Suprapubic skin (tissue), 4 donors: Measurements from ENCODE around the gene DIAPH3. TPM values are rescaled to one million over a fixed set of nuclear protein-coding genes. Genes with fewer than 3 reads are reported as not detected.

Source experiments
- DNase-seq, 2 donors: peaks; one replicate each; pipeline ENCODE4 v3.0.0-alpha.2; 2019; ENCODE audit warnings: low spot score in 2 of 2
- H3K27ac ChIP-seq: fragments of 200-600 bp; sonication (generic); one replicate; pipeline ENCODE4 v1.5.1; 2019
- H3K27me3 ChIP-seq: fragments of 200-600 bp; sonication (generic); one replicate; pipeline ENCODE4 v1.5.1; 2019
- H3K36me3 ChIP-seq: fragments of 200-600 bp; sonication (generic); one replicate; pipeline ENCODE4 v1.5.1; 2019
- H3K4me1 ChIP-seq: fragments of 200-600 bp; sonication (generic); one replicate; pipeline ENCODE4 v1.5.1; 2019
- H3K4me3 ChIP-seq: fragments of 200-600 bp; sonication (generic); one replicate; pipeline ENCODE4 v1.5.1; 2019; ENCODE audit warnings: mild to moderate bottlenecking
- H3K9me3 ChIP-seq: fragments of 200-600 bp; sonication (generic); one replicate; pipeline ENCODE4 v1.5.1; 2019
- EP300 ChIP-seq: sonication (generic); formaldehyde crosslinking; IDR thresholded peaks from one replicate; pipeline ENCODE4 v1.6.1; 2017; ENCODE audit warnings: antibody characterized with exemption
- POLR2A ChIP-seq, 2 donors: fragments of 450-650 bp; IDR thresholded peaks; one replicate each; pipeline ENCODE4 v1.6.1; 2017; ENCODE audit warnings: antibody characterized with exemption in 2 of 2, mild to moderate bottlenecking in 2 of 2, moderate library complexity in 2 of 2
- POLR2AphosphoS5 ChIP-seq, 3 donors: sonication (generic); formaldehyde crosslinking; IDR thresholded peaks; one replicate each; pipeline ENCODE4 v1.6.1; 2017; ENCODE audit warnings: antibody characterized with exemption in 3 of 3
- WGBS: methylation state at CpG from one replicate; pipeline ENCODE4 v1.1.5; 2018; 5-methylcytosine and 5-hydroxymethylcytosine counted together
- total RNA-seq, 4 donors: library from RNA; depleted of rRNA; stranded (reverse); fragments of >200 nt; gene quantifications; one replicate each; pipeline ENCODE4 v1.1.0, GENCODE V29; 2016
- TF ChIP-seq, protein P1 (sequence below), 2 donors: fragments of 200-600 bp in 1 of 2; fragments of 450-650 bp in 1 of 2; sonication (generic) in 1 of 2; IDR thresholded peaks; one replicate each; pipeline ENCODE4 v1.5.1; 2016 to 2019; ENCODE audit warnings: antibody characterized with exemption in 2 of 2, mild to moderate bottlenecking in 1 of 2, moderate library complexity in 1 of 2

The DIAPH3 gene
- total RNA-seq, 4 donors from 2014 or later: 0.93 to 3.0 (median 2.3) TPM

DNA sequence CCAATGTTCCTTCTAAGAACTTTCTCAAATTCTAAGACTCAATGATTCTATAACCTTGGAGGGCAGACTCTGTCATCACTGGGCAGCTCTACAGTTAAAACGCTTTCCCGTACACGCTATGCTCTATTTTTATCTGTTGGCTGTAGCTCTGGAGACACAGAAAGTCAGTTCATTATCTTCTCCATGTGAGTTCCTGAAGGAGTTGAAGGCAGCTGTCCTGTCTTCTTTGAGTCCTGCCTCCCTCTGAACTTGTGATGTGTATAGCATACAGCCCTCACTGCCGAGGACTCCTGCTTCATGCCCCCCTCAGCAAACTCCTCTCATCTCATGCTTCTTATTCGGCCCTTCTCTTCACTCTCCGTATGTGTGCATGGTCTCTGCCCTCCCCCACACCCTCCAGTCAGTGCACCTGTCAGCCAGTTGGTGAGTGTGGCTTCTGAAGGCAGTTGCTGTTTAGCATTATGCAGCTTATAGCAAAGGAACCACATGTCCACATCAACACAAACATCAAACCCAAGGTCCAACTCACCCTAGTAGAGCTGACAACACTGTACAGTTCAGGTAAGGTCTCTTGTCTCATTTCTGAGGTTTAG lies 504.9 kb downstream of the DIAPH3 start:
- H3K36me3 ChIP-seq: no peaks in the 10 kb centered on the region
- no peaks in the 10 kb centered on the region for H3K9me3 ChIP-seq
- no peak for DNase-seq
- no peak overlapping the region for H3K4me3 ChIP-seq
- no peaks in the 10 kb centered on the region for H3K27me3 ChIP-seq
- H3K27ac ChIP-seq: no peak overlapping the region
- WGBS: 67% methylated on average over 6 of the region's 6 CpGs
- TF ChIP-seq, protein P1, sequence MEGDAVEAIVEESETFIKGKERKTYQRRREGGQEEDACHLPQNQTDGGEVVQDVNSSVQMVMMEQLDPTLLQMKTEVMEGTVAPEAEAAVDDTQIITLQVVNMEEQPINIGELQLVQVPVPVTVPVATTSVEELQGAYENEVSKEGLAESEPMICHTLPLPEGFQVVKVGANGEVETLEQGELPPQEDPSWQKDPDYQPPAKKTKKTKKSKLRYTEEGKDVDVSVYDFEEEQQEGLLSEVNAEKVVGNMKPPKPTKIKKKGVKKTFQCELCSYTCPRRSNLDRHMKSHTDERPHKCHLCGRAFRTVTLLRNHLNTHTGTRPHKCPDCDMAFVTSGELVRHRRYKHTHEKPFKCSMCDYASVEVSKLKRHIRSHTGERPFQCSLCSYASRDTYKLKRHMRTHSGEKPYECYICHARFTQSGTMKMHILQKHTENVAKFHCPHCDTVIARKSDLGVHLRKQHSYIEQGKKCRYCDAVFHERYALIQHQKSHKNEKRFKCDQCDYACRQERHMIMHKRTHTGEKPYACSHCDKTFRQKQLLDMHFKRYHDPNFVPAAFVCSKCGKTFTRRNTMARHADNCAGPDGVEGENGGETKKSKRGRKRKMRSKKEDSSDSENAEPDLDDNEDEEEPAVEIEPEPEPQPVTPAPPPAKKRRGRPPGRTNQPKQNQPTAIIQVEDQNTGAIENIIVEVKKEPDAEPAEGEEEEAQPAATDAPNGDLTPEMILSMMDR (IDR thresholded peaks at IDR 0.05): no peak
- TF ChIP-seq POLR2AphosphoS5 (IDR thresholded peaks at IDR 0.05) (no peak), EP300 (no peak), POLR2A (IDR thresholded peaks at IDR 0.05) (no peak)
- H3K4me1 ChIP-seq: no peaks in the 10 kb centered on the region

GRCh38 chr13:59658027-59658737 lies 505.5 kb downstream of the DIAPH3 start:
- no peaks in the 10 kb centered on the region for H3K36me3 ChIP-seq
- no peak overlapping the region for H3K4me3 ChIP-seq
- TF ChIP-seq EP300: no peak
- TF ChIP-seq, protein P1 (IDR thresholded peaks at IDR 0.05): no peak
- TF ChIP-seq POLR2AphosphoS5 (IDR thresholded peaks at IDR 0.05): no peak
- no peak overlapping the region for H3K27ac ChIP-seq
- H3K4me1 ChIP-seq: no peaks in the 10 kb centered on the region
- WGBS: 60% methylated on average over 12 of the region's 12 CpGs
- peaks cover 4% of the 10 kb centered on the region for H3K27me3 ChIP-seq
- no peak for DNase-seq
- H3K9me3 ChIP-seq: no peaks in the 10 kb centered on the region

DNA sequence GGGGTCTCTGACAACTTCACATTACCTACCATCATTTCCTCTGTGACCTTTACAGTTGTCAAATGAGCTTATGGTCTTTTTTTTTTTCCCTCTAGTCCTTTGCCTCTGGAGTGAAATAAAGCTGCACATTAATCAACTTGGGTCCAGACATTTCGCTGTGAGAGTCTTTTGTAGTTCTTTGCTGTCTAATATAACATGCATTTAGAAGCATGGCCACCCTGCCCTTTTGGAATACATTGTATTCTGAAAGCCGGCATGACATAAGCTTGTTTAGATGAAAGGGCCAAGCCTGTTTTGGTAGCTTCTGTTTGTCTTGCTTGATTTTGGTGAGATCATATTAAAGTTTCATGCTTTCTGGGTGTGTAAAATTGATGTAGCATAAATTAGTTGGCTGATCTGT lies 509.8 kb downstream of the DIAPH3 start:
- no peak overlapping the region for H3K27ac ChIP-seq
- no peaks in the 10 kb centered on the region for H3K36me3 ChIP-seq
- no peaks in the 10 kb centered on the region for H3K4me1 ChIP-seq
- TF ChIP-seq EP300: no peak
- TF ChIP-seq POLR2AphosphoS5 (IDR thresholded peaks at IDR 0.05): no peak
- TF ChIP-seq POLR2A (IDR thresholded peaks at IDR 0.05): no peak
- TF ChIP-seq, protein P1 (IDR thresholded peaks at IDR 0.05): no peak
- no peak for DNase-seq
- H3K4me3 ChIP-seq: no peak overlapping the region
- H3K27me3 ChIP-seq: peaks cover 4% of the 10 kb centered on the region
- H3K9me3 ChIP-seq: no peaks in the 10 kb centered on the region
- 90% methylated on average over 2 of the region's 2 CpGs for WGBS

DNA sequence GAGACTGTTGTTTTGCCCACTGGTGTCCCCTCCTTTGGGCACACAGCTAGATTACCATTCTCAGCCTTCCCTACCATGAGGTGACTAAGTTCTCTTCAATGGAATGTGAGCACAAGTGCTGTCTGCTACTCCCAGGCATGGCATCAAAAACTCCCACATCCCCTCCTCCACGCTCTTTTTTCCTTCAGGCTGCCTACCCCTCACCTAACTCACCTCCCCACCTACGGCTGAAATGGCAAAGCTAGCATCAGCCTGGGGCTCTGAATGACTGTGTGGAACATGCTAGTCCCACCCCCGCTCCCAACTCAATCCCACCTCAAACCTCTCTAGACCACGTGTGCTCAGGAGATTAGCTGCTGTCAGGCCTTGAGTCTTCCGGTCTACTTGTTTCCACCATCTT lies 512.2 kb downstream of the DIAPH3 start:
- no peak overlapping the region for H3K4me3 ChIP-seq
- no peaks in the 10 kb centered on the region for H3K36me3 ChIP-seq
- WGBS: 83% methylated on average over 5 of the region's 5 CpGs
- no peak for DNase-seq
- TF ChIP-seq POLR2AphosphoS5 (IDR thresholded peaks at IDR 0.05): no peak
- H3K4me1 ChIP-seq: no peaks in the 10 kb centered on the region
- H3K9me3 ChIP-seq: no peaks in the 10 kb centered on the region
- peaks cover 4% of the 10 kb centered on the region for H3K27me3 ChIP-seq
- no peak overlapping the region for H3K27ac ChIP-seq

GRCh38 chr13:59643906-59644626 lies 519.7 kb downstream of the DIAPH3 start:
- TF ChIP-seq POLR2AphosphoS5 (IDR thresholded peaks at IDR 0.05) (no peak), EP300 (no peak), POLR2A (IDR thresholded peaks at IDR 0.05) (no peak)
- TF ChIP-seq, protein P1 (IDR thresholded peaks at IDR 0.05): no peak
- Histone ChIP-seq H3K4me1 (no peaks in the 10 kb centered on the region), H3K27me3 (no peaks in the 10 kb centered on the region), H3K9me3 (no peaks in the 10 kb centered on the region), H3K27ac (no peak overlapping the region), H3K4me3 (no peak overlapping the region), H3K36me3 (no peaks in the 10 kb centered on the region)
- 19% methylated on average over 3 of the region's 3 CpGs for WGBS
- no peak for DNase-seq
